A204.1 (cell line): ENCODE results near the gene NOSIP.
"Not testable (repeated sequence)": the region's sequence is repeated elsewhere in the genome, so short reads cannot be mapped to it uniquely, and the experiment has no call there.

ENCODE experiments used
- FAIRE-seq: peaks from 2 replicates; lab custom pipeline; 2012; peaks lifted over from hg19 to GRCh38; lab: Jason Lieb, UNC

The NOSIP gene, protein sequence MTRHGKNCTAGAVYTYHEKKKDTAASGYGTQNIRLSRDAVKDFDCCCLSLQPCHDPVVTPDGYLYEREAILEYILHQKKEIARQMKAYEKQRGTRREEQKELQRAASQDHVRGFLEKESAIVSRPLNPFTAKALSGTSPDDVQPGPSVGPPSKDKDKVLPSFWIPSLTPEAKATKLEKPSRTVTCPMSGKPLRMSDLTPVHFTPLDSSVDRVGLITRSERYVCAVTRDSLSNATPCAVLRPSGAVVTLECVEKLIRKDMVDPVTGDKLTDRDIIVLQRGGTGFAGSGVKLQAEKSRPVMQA

DNA sequence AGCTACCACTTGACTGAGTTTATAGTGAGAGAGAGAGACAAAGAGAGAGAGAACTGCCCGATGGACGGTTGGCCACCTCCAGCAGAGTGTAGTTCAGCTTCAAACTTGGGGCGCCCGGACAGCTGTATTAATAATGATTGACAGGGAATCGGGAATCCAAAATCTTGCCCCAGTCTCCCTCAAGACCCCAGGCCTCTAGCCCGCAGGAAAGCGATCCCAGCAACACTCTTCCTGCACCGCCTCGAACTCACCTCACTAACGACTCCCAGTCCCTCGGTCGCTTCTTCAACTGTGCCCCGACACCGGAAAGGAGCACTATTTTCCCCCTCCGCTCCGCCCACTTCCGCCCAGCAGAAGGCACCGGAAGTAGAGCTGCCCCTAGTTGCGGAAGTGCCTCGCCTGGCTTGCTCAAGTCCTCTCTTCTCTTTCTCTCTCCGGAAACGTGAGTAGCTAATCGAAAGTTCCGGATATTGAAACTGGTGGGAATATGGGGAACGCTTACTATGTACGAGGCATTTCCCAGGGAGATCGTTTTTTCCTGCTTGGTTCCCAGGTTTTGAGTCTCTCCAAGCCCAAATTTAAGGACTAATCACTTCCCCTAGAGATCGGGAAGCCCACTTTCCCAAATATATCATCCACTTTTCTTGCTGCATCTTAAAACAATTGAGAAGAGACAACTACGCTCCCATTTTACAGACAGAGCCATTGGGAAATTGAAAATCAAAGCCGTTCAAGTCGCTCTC is at the start of gene NOSIP:
TSS of gene NOSIP (minus strand) at position 293 of the 743 bp plus-strand sequence. CDS start 19,865 bp downstream, outside the sequence.
- peak; percentile 80 for FAIRE-seq

DNA sequence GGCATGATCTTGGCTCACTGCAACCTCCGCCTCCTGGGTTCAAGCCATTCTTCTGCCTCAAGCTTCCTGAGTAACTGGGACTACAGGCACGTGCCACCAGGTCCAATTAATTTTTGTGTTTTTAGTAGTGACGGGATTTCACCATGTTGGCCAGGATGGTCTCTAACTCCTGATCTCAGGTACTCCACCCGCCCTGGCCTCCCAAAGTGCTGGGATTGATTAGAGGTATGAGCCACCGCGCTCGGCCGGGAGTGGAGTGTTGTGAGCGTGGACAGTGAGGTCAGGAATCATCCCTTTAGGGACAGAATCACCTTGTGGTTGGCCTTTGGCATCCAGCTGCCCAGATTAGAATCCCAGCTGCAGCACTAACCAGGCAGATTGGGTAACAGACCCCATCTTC is 49.3 kb upstream of the NOSIP start:
- no peak for FAIRE-seq

DNA sequence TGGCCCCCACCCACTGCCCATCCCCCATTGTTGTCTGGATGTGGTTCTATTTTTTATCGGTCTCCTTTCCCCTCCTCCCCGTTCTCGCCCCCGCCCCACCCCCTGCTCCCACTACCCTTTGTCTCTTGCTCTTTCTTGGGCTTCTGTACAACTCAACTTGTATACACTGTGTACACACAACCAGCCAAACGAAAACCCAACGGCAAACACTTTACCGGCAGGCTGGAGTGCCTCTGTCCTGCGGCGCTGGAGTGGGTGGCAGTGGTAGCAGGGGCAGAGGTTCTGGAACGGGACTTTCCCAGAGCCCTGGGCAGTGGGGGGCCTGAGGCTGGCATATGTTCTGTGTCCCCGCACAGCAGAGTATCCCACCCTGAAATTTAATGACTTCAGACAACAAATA is 45.9 kb upstream of the NOSIP start:
- no peak for FAIRE-seq

DNA sequence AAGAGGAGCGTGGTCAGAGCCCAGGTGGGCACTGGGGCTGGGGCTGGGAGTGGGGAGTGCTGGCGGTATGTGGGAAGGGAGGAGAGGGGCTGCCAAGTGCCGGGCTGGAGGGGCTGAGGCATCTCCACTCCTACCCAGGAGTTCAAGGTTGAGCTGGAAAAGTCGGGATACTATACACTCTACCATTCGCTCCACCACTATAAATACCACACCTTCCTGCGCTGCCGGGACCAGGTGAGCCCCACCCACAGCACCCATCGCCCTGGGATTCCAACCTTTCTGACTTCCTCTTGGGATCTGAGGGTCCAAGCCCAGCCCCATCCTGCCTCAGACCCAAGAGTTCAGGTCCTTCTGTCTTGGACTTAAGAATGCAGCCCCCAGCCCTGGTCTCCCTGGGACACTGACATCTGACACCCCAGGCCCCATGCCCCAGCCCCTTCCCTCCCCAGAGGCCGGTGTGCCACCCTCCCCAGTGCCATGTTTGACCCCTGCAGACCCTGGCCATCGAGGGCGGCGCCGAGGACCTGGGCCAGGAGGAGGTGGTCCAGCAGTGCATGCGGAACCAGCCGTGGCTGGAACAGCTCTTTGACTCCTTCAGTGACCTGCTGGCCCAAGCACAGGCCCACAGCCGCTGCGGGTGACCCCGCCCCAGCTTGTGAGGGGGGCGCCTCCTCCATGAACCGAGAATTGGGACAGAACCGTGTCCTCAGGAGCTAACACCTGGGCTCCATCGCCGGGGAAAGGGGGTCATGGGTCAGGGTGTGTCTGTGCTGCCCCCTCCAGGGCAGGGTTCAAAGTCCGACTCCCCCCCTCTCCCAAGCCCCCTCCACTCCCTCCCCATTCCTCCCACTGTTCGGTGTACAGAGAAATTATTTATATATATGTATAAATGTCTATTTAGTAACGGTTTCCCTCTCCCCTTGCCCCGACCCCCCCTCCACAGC is 44.9 kb upstream of the NOSIP start:
- no peak for FAIRE-seq

DNA sequence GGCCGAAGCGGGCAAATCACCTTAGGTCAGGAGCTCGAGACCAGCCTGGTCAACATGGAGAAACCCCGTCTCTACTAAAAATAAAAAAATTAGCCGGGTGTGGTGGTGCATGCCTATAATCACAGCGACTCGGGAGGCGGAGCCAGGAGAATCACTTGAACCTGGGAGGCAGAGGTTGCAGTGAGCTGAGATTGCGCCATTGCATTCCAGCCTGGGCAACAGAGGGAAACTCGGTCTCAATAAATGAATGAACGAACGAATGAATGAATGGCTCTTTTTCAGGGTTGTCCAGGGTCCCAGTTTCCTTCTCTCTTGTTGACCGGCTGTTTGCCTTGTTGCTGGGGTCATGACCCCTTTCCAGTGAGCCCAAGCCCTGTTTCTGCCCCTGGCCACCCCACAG is 37.5 kb upstream of the NOSIP start:
- FAIRE-seq, result not testable (repeated sequence)

DNA sequence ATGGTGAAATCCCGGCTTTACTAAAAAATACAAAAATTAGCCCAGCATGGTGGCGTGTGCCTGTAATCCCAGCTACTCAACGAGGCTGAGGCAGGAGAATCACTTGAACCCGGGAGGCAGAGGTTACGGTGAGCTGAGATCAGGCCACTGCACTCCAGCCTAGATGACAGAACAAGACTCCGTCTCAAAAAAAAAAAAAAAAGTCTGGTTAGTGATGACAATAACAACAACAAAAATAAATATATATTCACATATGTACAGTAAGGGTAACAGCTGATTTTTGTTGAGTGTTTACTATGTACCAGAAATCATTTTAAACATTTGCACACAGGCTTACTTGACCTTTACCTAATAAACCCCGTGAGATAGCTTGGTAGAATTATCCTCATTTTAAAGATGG is 36.6 kb upstream of the NOSIP start:
- no peak for FAIRE-seq

DNA sequence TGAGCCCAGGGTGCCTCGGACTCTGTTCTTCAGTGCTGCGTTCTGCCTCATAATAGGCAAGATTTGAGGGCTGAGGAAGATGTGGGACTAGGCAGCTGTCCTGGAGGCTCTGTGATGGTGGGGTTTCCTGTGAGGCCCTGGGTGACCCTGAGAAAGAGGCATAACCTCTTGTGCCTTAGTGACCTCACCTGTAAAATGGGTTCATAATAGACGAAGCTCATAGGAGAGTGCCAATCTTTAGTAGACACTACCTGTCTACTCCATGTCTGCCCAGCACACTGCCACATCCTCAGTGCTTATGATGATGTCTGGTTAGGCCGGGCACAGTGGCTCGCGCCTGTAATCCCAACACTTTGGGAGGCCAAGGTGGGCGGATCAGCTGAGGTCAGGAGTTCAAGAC is 36.2 kb upstream of the NOSIP start:
- no peak for FAIRE-seq

DNA sequence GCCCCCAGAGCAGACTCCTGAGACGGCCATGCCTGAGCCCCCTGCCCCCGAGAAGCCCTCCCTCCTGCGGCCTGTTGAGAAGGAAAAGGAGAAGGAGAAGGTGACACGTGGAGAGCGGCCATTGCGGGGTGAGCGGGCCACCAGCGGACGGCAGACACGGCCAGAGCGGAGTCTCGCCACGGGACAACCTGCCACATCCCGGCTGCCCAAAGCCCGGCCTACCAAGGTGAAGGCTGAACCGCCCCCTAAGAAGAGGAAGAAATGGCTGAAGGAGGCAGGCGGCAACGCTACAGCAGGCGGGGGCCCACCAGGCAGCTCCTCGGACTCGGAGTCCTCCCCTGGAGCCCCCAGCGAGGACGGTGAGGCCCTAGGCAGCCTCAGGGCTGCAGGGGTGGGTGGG is 35.5 kb upstream of the NOSIP start:
- no peak for FAIRE-seq

DNA sequence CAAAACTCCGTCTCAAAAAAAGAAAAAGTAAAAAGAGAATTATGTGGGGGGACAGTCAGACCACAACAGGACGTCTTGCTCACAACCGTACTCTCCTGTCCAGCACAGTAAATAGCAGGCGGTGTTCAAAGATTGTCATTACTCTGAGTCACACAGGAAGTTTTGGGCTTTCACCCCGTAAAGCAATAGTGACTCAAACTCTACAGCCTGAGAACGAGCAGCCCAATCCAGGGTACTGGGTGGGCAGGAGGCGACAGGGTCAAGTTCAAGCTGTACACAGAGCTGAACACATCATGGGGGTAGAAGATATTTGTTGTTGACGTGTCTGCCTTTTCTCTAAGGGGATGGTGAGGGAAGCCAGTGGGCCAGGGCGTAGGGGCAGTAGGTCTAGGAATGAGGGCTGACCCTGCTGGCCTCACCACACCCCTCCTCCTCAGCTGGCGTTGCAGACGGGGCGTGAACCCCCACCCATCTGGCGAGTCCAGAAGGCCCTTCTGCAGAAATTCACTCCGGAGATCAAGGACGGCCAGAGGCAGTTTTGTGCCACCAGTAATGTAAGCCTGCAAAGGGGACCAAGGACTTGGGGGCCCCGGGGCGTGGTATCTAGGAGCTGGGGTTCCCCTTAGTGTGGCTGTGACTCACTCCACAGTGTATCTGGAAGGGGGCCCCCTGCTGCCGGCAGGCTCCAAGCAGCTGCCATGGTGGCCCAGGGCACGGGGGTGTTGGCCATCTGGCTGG is 33.9 kb upstream of the NOSIP start:
- FAIRE-seq, result no peak

DNA sequence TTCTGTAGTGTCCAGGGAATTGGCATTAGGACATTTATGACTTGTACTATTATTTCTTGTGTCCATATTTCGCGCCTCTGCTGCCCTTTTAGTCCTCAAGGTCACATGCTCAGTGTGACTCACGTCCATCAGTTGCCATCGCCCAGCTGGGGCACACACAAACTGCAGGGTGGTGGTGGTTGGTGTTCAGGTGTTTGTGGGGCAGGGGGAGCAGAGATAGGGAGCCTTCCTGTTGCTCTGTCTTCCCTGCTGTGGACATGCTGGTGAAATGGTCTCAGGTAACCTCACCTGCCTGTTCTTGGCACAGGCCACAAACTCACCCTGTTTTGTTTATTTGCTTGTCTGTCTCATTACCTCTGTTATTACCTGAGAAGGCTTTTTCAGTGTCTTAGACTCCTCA is 33.0 kb upstream of the NOSIP start:
- FAIRE-seq, result no peak

DNA sequence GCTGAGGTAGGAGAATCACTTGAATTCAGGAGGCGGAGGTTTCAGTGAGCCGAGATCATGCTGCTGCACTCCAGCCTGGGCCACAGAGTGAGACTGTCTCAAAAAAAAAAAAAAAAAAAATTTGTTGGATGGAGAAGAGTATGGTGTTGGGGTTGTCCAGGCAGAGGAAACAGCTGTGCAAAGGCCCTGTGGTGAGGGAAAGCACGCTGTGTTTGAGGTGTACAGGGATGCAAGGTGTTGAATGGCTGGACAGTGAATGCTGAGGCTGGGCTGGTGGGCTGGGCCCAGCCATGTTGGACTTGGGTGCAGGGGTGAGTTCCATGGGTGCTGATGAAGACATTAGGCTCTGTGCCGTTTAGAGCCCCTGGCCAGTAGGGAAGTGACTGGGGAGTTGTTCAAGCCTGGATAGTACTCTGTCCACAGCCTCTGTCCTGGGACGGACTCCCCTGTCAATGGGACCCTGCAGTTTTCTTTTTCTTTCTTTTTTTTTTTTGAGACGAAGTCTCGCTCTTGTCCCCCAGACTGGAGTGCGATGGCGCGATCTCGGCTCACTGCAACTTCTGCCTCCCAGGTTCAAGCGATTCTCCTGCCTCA is 29.2 kb upstream of the NOSIP start:
- FAIRE-seq, result no peak

DNA sequence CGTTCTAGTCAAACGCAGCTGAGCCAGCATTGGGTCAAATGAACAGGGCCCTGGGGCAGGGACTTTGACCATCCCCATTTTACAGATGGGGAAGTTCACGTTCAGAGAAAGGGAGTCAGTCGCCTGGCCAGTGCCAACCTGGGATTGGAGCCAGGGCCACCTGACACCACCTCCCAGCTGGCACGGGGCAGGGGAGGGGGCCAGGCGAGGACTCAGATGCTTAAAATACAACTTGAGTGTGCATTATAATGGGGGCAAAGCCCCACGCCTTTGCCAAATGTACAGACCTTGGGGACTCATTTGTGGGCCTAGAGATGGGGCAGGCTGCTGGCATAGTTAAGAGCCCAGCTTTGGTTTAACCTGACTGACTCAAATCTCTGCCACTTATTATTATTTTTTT is 25.2 kb upstream of the NOSIP start:
- FAIRE-seq, result no peak

DNA sequence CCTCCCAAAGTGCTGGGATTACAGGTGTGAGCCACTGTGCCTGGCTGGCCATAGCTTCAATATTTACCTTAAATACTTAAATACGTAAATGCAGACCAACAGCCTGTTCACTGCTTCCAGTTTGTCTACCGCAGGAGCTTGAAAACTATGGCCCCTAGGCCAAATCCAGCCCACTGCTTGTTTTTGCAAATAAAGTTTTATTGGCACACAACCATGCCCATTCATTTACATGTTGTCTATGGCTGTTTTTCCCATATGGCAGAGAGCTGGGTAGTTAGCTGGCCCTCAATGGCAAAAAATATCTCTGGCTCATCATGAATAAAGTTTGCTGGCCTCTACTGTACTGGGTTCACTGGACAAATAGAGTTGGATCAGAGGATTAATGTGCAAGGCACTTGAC is 22.4 kb upstream of the NOSIP start:
- FAIRE-seq, result no peak

DNA sequence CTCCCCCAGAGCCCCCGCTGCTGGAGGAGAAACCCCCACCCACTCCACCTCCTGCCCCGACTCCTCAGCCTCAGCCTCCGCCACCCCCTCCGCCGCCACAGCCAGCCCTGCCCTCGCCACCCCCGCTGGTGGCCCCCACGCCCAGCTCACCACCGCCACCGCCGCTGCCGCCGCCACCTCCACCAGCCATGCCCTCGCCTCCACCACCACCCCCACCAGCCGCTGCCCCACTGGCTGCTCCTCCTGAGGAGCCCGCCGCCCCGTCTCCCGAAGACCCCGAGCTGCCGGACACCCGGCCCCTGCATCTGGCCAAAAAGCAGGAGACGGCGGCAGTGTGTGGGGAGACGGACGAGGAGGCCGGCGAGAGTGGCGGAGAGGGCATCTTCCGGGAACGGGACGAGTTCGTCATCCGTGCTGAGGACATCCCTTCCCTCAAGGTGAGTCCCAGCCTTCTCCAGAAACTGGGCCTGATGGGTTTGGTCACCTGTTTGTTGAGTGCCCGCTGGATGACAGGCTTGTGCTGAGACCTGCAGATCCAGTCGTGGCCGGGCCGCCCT is 21.2 kb upstream of the NOSIP start:
- no peak for FAIRE-seq

DNA sequence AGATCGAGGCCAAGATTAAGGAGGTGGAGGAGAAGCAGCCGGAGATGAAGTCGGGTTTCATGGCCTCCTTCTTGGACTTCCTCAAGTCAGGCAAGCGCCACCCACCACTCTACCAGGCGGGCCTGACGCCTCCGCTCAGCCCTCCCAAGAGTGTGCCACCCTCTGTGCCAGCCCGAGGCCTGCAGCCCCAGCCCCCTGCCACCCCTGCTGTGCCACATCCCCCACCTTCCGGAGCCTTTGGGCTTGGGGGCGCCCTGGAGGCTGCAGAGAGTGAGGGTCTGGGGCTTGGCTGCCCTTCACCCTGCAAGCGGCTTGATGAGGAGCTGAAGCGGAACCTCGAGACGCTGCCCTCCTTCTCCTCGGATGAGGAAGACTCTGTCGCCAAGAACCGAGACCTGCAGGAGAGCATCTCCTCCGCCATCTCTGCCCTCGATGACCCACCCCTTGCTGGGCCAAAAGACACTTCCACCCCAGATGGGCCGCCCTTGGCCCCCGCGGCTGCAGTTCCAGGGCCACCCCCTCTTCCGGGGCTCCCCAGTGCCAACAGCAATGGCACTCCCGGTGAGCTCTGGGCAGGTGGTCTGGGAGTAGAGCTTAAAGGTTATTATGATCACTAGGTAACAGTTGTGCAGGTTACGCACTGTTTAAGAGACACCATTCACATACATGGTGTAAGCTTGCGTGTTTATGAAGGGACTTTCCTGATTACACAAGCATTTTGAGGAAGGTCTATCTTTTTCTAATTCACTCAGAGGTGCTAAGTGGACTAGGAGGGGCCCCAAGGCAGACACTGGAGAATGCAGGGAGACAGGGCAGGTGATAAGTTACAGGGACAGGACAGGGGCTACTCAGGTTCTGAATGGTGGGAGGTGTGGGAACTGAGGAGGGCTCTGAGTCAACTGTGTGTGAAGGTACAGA is 19.3 kb upstream of the NOSIP start:
- FAIRE-seq, result no peak

DNA sequence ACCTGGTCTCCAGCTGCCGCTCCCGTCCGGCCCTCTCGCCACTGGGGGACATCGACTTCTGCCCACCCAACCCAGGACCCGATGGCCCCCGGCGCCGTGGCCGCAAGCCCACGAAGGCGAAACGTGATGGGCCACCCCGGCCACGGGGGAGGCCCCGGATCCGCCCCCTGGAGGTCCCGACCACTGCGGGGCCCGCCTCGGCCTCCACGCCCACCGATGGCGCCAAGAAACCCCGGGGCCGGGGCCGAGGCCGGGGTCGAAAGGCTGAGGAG is 17.3 kb upstream of the NOSIP start:
- no peak for FAIRE-seq

DNA sequence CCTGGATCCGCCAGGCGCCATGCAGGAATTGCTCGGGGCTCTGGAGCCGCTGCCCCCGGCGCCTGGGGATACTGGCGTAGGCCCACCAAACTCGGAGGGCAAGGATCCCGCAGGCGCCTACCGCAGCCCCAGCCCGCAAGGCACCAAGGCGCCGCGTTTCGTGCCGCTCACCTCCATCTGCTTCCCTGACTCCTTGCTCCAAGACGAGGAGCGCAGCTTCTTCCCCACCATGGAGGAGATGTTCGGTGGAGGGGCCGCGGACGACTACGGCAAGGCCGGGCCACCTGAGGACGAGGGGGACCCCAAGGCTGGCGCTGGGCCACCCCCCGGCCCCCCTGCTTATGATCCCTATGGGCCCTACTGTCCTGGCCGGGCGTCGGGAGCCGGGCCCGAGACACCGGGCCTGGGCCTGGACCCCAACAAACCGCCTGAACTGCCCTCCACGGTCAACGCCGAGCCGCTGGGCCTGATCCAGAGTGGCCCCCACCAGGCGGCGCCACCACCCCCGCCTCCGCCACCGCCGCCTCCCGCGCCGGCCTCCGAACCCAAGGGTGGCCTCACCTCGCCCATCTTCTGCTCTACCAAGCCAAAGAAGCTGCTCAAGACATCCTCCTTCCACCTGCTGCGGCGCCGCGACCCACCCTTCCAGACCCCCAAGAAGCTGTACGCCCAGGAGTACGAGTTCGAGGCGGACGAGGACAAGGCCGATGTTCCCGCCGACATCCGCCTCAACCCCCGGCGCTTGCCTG is 16.8 kb upstream of the NOSIP start:
- FAIRE-seq, result no peak

DNA sequence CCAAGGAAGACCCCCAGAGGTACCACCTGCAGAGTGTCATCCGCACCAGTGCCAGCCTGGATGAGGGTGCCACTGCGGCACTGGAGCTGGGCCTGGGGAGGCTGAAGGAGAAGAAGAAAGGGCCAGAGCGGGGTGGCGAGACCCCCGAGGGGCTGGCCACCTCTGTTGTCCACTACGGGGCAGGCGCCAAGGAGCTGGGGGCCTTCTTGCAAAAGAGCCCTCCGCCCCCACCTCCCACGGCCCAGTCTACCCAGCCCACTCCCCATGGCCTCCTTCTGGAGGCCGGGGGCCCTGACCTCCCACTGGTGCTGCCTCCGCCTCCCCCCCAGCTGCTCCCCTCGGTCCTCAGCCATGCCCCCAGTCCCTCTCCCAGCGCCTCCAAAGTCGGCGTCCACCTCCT is 16.1 kb upstream of the NOSIP start:
- no peak for FAIRE-seq

DNA sequence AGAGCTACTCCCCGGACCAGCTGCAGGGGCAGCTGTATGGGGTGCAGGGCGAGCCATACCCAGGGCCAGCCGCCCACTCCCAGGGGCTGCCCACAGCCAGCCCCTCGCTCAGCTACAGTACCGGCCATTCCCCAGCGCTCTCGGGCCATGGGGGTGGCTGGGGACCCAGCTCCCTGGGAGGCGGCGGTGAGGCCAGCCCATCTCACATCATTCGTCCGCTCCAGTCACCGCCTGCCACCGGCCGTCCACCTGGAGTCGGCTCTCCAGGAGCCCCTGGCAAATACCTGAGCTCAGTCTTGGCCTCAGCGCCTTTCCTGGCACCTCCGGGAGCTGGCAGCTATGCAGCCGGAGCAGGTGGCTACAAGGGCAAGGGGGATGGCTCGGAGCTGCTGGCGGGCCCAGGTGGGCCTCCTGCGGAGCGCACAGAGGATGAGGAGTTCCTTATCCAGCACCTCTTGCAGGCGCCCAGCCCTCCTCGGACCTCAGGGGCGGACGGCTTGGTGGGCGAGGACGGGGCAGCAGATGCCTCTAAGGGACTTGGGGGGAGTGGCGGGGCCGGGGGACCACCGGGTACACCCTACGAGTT is 15.6 kb upstream of the NOSIP start:
- FAIRE-seq, result no peak
